GM13976 (cell line): ENCODE data around the gene LONRF2.

Source experiments
- DNase-seq: peaks from one replicate; pipeline ENCODE4 v3.0.0; 2012; ENCODE audit warnings: low spot score
- CTCF ChIP-seq: IDR thresholded peaks from 2 replicates; pipeline ENCODE4 v1.5.1; 2012; ENCODE audit warnings: borderline replicate concordance, mild to moderate bottlenecking; ENCODE audit not compliant: insufficient read depth; ENCODE audit errors: extremely low read depth, missing control alignments, control extremely low read depth
- in situ Hi-C: fragments of 300-500 bp; cut with MboI; formaldehyde crosslinking; loops from one replicate; pipeline ENCODE4 v1.12.0; 2022; ENCODE audit warnings: low sequenced_read_pairs, mixed read lengths, inconsistent platforms; ENCODE audit not compliant: unreplicated experiment

LONRF2 gene

GRCh38 chr2:100301881-100302584, 20.3 kb downstream of the LONRF2 start:
- no peak for DNase-seq
- TF ChIP-seq CTCF = no peak

DNA sequence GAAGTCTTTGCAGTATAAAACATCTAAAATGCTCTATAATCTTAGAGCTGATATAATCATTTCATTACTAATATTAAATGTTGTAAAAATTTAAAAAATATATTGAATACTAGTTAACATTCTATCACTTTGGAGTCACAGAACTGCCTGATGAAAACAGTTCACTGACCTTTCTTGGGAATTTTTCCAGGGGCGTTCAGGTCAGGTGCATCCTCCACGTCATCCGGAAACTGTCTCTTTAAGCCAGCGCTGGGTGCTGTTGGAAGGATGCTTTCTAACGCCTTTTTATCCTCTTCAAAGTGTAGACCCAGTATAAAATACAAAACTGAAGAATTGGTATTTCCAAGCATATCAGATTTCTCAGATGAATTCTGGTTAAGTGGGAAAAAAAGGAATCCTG, 22.8 kb downstream of the LONRF2 start:
- DNase-seq = no peak
- no peak for TF ChIP-seq CTCF
- in situ Hi-C loops = no loop called here

More at GRCh38 chr2:100301881-100302584, 20.3 kb downstream of the LONRF2 start:
- in situ Hi-C loops = no loop called here

- no peak for TF ChIP-seq CTCF
- in situ Hi-C loops = no loop called here
- no peak for DNase-seq
These were observed 24.8 kb downstream of the LONRF2 start for GRCh38 chr2:100297511-100297910.

- in situ Hi-C loops = no loop called here
- DNase-seq = no peak
- no peak for TF ChIP-seq CTCF
These were observed 28.2 kb downstream of the LONRF2 start for GRCh38 chr2:100294162-100294497.

GRCh38 chr2:100293341-100294161, 28.8 kb downstream of the LONRF2 start:
- no peak for DNase-seq
- TF ChIP-seq CTCF = no peak
- in situ Hi-C loops = no loop called here

GRCh38 chr2:100292022-100292580, 30.2 kb downstream of the LONRF2 start:
- no peak for DNase-seq
- TF ChIP-seq CTCF = no peak
- in situ Hi-C loops = no loop called here
